ENCODE data around the gene SETDB1.

The SETDB1 gene

GRCh38 chr1:150944856-150945255 is 18.7 kb downstream of the SETDB1 start:
- DNase-seq, result no peak

GRCh38 chr1:150954708-150955107 is 28.5 kb downstream of the SETDB1 start:
- no peak for DNase-seq

GRCh38 chr1:150955280-150955679 is 29.1 kb downstream of the SETDB1 start:
- DNase-seq, result no peak

GRCh38 chr1:150957666-150958065 is 31.5 kb downstream of the SETDB1 start:
- no peak for DNase-seq

GRCh38 chr1:150960646-150961045 is 34.5 kb downstream of the SETDB1 start:
- DNase-seq, result no peak

- DNase-seq, result no peak
These were observed 35.6 kb downstream of the SETDB1 start for GRCh38 chr1:150961756-150962155.

- DNase-seq, result no peak
These were observed 37.4 kb downstream of the SETDB1 start for GRCh38 chr1:150963321-150964163.

GRCh38 chr1:150964164-150964489 is 38.0 kb downstream of the SETDB1 start:
- DNase-seq, result no peak

- no peak for DNase-seq
These were observed 39.4 kb downstream of the SETDB1 start for GRCh38 chr1:150965605-150966004.

GRCh38 chr1:150966011-150966410 is 39.8 kb downstream of the SETDB1 start:
- no peak for DNase-seq

GRCh38 chr1:150967936-150968335 is 41.8 kb downstream of the SETDB1 start:
- DNase-seq, result no peak

- no peak for DNase-seq
These were observed 42.3 kb downstream of the SETDB1 start for GRCh38 chr1:150968491-150968890.

- no peak for DNase-seq
These were observed 43.5 kb downstream of the SETDB1 start for GRCh38 chr1:150969626-150970025.

GRCh38 chr1:150970808-150971582 is 44.8 kb downstream of the SETDB1 start:
- no peak for DNase-seq

GRCh38 chr1:150971583-150972416 is 45.6 kb downstream of the SETDB1 start:
- DNase-seq, result no peak

GRCh38 chr1:150972417-150972940 is 46.3 kb downstream of the SETDB1 start:
- no peak for DNase-seq

- no peak for DNase-seq
These were observed 47.2 kb downstream of the SETDB1 start for GRCh38 chr1:150973258-150973835.

GRCh38 chr1:150973836-150974579 is 47.8 kb downstream of the SETDB1 start:
- no peak for DNase-seq

- DNase-seq, result no peak
These were observed 48.7 kb downstream of the SETDB1 start, which contains the start of gene CERS2 for GRCh38 chr1:150974580-150975478. TSS of gene CERS2 (minus strand) at chr1:150974835. CDS start at chr1:150969090, 5,745 bp downstream.

- DNase-seq, result no peak
These were observed 50.2 kb downstream of the SETDB1 start for GRCh38 chr1:150976401-150976821.
